ENCODE measurements around the gene ZC3H18. TPM values are rescaled to one million over a fixed set of nuclear protein-coding genes. Genes with fewer than 3 reads are reported as not detected.

ZC3H18 gene
- total and polyA plus RNA-seq, 9 donors = 16.0 to 40.4 (median 30.7) TPM

DNA sequence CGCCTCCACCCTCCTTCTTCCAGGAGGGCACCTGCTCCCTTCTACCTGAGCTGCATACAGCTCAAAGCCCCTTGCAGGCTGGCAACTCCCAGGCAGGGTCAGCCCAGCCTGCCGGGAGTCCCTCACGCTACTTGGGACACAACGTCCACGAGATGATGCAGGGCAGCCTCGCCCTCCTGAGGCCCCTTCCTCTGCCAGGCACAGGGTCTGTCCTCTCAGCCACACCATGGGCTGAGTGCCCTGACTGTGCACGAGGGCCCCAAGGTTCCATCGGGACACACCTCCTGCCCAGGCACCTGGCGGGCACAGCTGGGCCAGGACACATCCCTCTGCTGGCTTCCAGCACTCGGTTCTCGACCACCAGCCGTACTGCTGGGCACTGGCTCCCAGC, 30.9 kb upstream of the ZC3H18 start:
- Histone ChIP-seq H3K27ac (no peak overlapping the region), H3K9me3 (no peaks in the 10 kb centered on the region), H3K36me3 (no peaks in the 10 kb centered on the region), H3K27me3 (no peaks in the 10 kb centered on the region), H3K4me3 (no peak overlapping the region), H3K4me1 (ENCODE audit: insufficient read depth) (peaks cover 3% of the 10 kb centered on the region)
- WGBS, 3 donors = 47 to 61% (median 53%) methylated on average over 6 to 12 of the region's 12 CpGs
- TF ChIP-seq POLR2A (IDR thresholded peaks at IDR 0.05) = no peak
- no peak for TF ChIP-seq EP300 (IDR thresholded peaks at IDR 0.05)
- TF ChIP-seq CTCF (IDR thresholded peaks at IDR 0.05) = no peak
- DNase-seq = no peak
- intact Hi-C loops (cut with DNase I) = no loop called here

DNA sequence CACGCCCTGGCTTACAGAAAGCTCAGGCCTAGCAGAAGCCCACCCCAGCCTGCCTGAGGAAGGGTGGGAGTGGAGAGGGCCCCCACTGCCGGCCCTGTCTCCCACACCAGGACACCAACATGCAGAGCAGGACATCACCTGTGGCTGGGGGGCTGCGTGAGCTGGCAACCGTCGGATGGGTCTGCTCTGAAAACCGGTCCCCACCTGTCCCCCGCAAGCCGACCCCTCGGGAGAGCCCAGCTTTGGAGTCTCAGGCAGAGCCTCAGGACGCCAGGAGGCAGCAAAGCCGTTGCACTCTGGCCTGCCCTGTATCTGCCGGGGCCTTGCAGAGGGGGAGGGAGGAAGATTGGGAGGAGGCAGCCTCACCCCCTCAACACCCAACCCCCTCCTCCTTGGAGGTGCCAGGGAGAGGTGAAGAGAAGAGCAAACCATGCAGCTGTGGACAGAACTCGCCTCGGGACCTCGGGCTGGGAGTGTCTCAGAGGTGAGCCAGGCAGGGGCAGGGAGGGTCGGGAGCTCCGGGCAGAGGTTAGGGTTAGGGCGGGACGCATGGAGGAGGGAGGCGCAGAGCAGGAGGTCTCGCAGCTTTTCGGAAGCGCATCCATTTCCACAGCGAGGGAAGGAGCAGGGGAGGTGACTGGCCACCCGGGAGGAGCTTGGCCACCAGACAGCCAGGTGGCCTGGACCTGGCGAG, 30.4 kb upstream of the ZC3H18 start:
- H3K36me3 ChIP-seq = no peaks in the 10 kb centered on the region
- no peak overlapping the region for H3K27ac ChIP-seq
- no peaks in the 10 kb centered on the region for H3K9me3 ChIP-seq
- 17 to 21% (median 20%) methylated on average over 26 of the region's 26 CpGs for WGBS, 3 donors
- TF ChIP-seq CTCF (IDR thresholded peaks at IDR 0.05) = no peak
- TF ChIP-seq EP300 (IDR thresholded peaks at IDR 0.05) = no peak
- no peak for TF ChIP-seq POLR2A (IDR thresholded peaks at IDR 0.05)
- no peak overlapping the region for H3K4me3 ChIP-seq
- intact Hi-C loops (cut with DNase I) = no loop called here
- no peaks in the 10 kb centered on the region for H3K27me3 ChIP-seq
- no peak for DNase-seq
- H3K4me1 ChIP-seq (ENCODE audit: insufficient read depth) = peaks cover 3% of the 10 kb centered on the region

GRCh38 chr16:88540346-88540977, 29.7 kb upstream of the ZC3H18 start:
- intact Hi-C loops (cut with DNase I) = no loop called here
- H3K4me3 ChIP-seq = no peak overlapping the region
- no peak overlapping the region for H3K27ac ChIP-seq
- H3K27me3 ChIP-seq = no peaks in the 10 kb centered on the region
- H3K36me3 ChIP-seq = no peaks in the 10 kb centered on the region
- H3K4me1 ChIP-seq (ENCODE audit: insufficient read depth) = no peaks in the 10 kb centered on the region
- TF ChIP-seq EP300 (IDR thresholded peaks at IDR 0.05) = no peak
- TF ChIP-seq CTCF (IDR thresholded peaks at IDR 0.05) = no peak
- TF ChIP-seq POLR2A (IDR thresholded peaks at IDR 0.05) = no peak
- no peak for DNase-seq
- WGBS, 3 donors = 50 to 59% (median 51%) methylated on average over 20 of the region's 20 CpGs
- no peaks in the 10 kb centered on the region for H3K9me3 ChIP-seq

GRCh38 chr16:88541831-88542616, 28.2 kb upstream of the ZC3H18 start:
- TF ChIP-seq EP300 (IDR thresholded peaks at IDR 0.05) = no peak
- Histone ChIP-seq H3K36me3 (no peaks in the 10 kb centered on the region), H3K9me3 (no peaks in the 10 kb centered on the region), H3K4me3 (no peak overlapping the region), H3K4me1 (ENCODE audit: insufficient read depth) (no peaks in the 10 kb centered on the region), H3K27me3 (no peaks in the 10 kb centered on the region), H3K27ac (no peak overlapping the region)
- intact Hi-C loops (cut with DNase I) = no loop called here
- 66 to 73% (median 69%) methylated on average over 15 of the region's 15 CpGs for WGBS, 3 donors
- no peak for DNase-seq

Data from ovary (tissue), 9 donors.